Fibroblast of lung (primary cell): Measurements from ENCODE around the gene GRAP2. TPM values are rescaled to one million over a fixed set of nuclear protein-coding genes. Genes with fewer than 3 reads are reported as not detected.

ENCODE experiments used
- DNase-seq, 2 donors: peaks; one replicate each; pipeline versions ENCODE4 v3.0.0 to v3.0.0-alpha.2; 2010; ENCODE audit warnings: low read depth in 2 of 2
- H2AFZ ChIP-seq: 2 replicates; pipeline ENCODE4 v1.5.1; 2012; ENCODE audit warnings: low read length, control low read depth, inconsistent platforms
- H3K27ac ChIP-seq: 2 replicates; pipeline ENCODE4 v1.5.1; 2011; ENCODE audit warnings: low read length, control low read depth; ENCODE audit not compliant: insufficient read depth
- H3K27me3 ChIP-seq: 2 replicates; pipeline ENCODE4 v1.5.1; 2011; ENCODE audit warnings: mild to moderate bottlenecking, low read length; ENCODE audit not compliant: control insufficient read depth, insufficient read depth
- H3K36me3 ChIP-seq: 2 replicates; pipeline ENCODE4 v1.5.1; 2011; ENCODE audit warnings: low read length; ENCODE audit not compliant: control insufficient read depth, insufficient read depth
- H3K4me1 ChIP-seq: 2 replicates; pipeline ENCODE4 v1.5.1; 2011; ENCODE audit warnings: low read length; ENCODE audit not compliant: control insufficient read depth, insufficient read depth; ENCODE audit errors: extremely low read depth
- H3K4me2 ChIP-seq: 2 replicates; pipeline ENCODE4 v1.5.1; 2011; ENCODE audit warnings: low read length, control low read depth; ENCODE audit not compliant: insufficient read depth; ENCODE audit errors: extremely low read depth
- H3K4me3 ChIP-seq, 4 experiments: fragments of 200-600 bp in 1 of 4; sonication (generic) in 1 of 4; replicated peaks in 1 of 4; 2 replicates each; pipeline ENCODE4 v1.5.1; 2011 to 2016; ENCODE audit warnings: low read length in 4 of 4, low read depth in 3 of 4, mild to moderate bottlenecking in 3 of 4, control low read depth in 2 of 4, inconsistent platforms in 1 of 4, mixed read lengths in 1 of 4; ENCODE audit not compliant: insufficient read depth in 1 of 4; ENCODE audit errors: control extremely low read depth in 1 of 4
- H3K79me2 ChIP-seq: 2 replicates; pipeline ENCODE4 v1.5.1; 2012; ENCODE audit warnings: mild to moderate bottlenecking, low read length, inconsistent platforms; ENCODE audit not compliant: control insufficient read depth, insufficient read depth
- H3K9ac ChIP-seq: 2 replicates; pipeline ENCODE4 v1.5.1; 2011; ENCODE audit warnings: mild to moderate bottlenecking, low read length, control low read depth; ENCODE audit not compliant: insufficient read depth
- H3K9me3 ChIP-seq: 2 replicates; pipeline ENCODE4 v1.5.1; 2012; ENCODE audit warnings: low read depth, low read length; ENCODE audit not compliant: control insufficient read depth, insufficient read depth
- H4K20me1 ChIP-seq: 2 replicates; pipeline ENCODE4 v1.5.1; 2011; ENCODE audit warnings: low read length; ENCODE audit not compliant: control insufficient read depth, insufficient read depth; ENCODE audit errors: extremely low read depth
- CTCF ChIP-seq, 2 donors: IDR thresholded peaks in 1 of 2; conservative IDR thresholded peaks in 1 of 2; 1 replicate in 1 of 2; 2 replicates in 1 of 2; pipeline ENCODE4 v1.5.1; 2011 to 2012; ENCODE audit warnings: low read length in 2 of 2, control low read depth in 1 of 2, inconsistent platforms in 1 of 2, low read depth in 1 of 2, mild to moderate bottlenecking in 1 of 2
- EZH2 ChIP-seq: IDR thresholded peaks from 2 replicates; pipeline ENCODE4 v1.5.1; 2012; ENCODE audit warnings: low read length, control low read depth, mild to moderate bottlenecking; ENCODE audit errors: missing control alignments
- polyA plus RNA-seq, 2 donors: library from polyadenylated mRNA; depleted of rRNA in 1 of 2; stranded (reverse) in 1 of 2; unstranded in 1 of 2; fragments of >200 nt; gene quantifications; 2 replicates each; pipeline ENCODE4 v1.2.1, GENCODE V29; 2011 to 2012; ENCODE audit warnings: missing spikeins in 1 of 2
- total RNA-seq: library from RNA; depleted of rRNA; stranded (reverse); fragments of >200 nt; gene quantifications from 2 replicates; pipeline ENCODE4 v1.2.1, GENCODE V29; 2014

GRAP2 gene
- total and polyA plus RNA-seq, 2 donors (not counting 1 experiment from before 2014, with no cell fraction given) = not detected

GRCh38 chr22:39979458-39979857, 78.6 kb downstream of the GRAP2 start:
- H3K9ac ChIP-seq = no peak overlapping the region
- no peaks in the 10 kb centered on the region for H4K20me1 ChIP-seq
- H3K4me2 ChIP-seq = no peak overlapping the region
- H3K27ac ChIP-seq = no peak overlapping the region
- peaks cover 5% of the 10 kb centered on the region for H3K27me3 ChIP-seq
- no peak for TF ChIP-seq EZH2
- no peak for TF ChIP-seq CTCF (conservative IDR thresholded peaks at IDR 0.05 in 1 of 2, IDR thresholded peaks at IDR 0.05 in 1 of 2; ENCODE audit: low read depth in 1 of 2, low read length in 2 of 2)
- H3K79me2 ChIP-seq = no peaks in the 10 kb centered on the region
- no peak overlapping the region for H2AFZ ChIP-seq
- DNase-seq = no peak
- no peaks in the 10 kb centered on the region for H3K9me3 ChIP-seq
- no peak overlapping the region for H3K4me3 ChIP-seq
- no peaks in the 10 kb centered on the region for H3K4me1 ChIP-seq
- H3K36me3 ChIP-seq = no peaks in the 10 kb centered on the region

DNA sequence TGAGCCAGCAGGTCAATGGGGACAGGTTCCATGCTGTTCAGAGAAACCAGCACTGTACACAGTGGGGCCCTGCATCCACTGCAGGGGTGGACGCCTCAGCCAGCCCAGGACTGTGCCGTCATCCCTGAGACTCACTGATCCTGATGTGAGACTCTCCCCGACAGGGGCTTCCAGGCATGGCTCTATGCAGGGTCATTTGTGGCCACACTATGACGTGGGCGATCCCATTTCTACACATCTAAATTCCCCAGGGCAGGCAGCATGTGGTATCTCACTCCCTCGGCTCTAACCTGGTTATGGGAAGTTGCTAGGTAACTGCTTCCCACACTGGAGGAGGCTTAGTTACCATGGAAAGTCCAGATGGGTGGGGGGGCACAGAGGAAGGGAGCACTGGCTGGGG, 79.7 kb downstream of the GRAP2 start:
- Histone ChIP-seq H4K20me1 (no peaks in the 10 kb centered on the region), H2AFZ (no peak overlapping the region), H3K27me3 (no peaks in the 10 kb centered on the region), H3K27ac (no peak overlapping the region), H3K4me3 (no peak overlapping the region), H3K9me3 (no peaks in the 10 kb centered on the region), H3K9ac (no peak overlapping the region), H3K4me1 (no peaks in the 10 kb centered on the region), H3K79me2 (no peaks in the 10 kb centered on the region), H3K4me2 (no peak overlapping the region), H3K36me3 (no peaks in the 10 kb centered on the region)
- TF ChIP-seq CTCF (conservative IDR thresholded peaks at IDR 0.05 in 1 of 2, IDR thresholded peaks at IDR 0.05 in 1 of 2; ENCODE audit: low read depth in 1 of 2, low read length in 2 of 2) (no peak), EZH2 (no peak)
- no peak for DNase-seq

- no peak for DNase-seq
- no peak for TF ChIP-seq CTCF (conservative IDR thresholded peaks at IDR 0.05 in 1 of 2, IDR thresholded peaks at IDR 0.05 in 1 of 2; ENCODE audit: low read depth in 1 of 2, low read length in 2 of 2)
- TF ChIP-seq EZH2 = no peak
- Histone ChIP-seq H3K9me3 (no peaks in the 10 kb centered on the region), H3K36me3 (no peaks in the 10 kb centered on the region), H3K4me1 (no peaks in the 10 kb centered on the region), H3K9ac (no peak overlapping the region), H3K27ac (no peak overlapping the region), H3K27me3 (peaks cover 3% of the 10 kb centered on the region), H2AFZ (no peak overlapping the region), H4K20me1 (no peaks in the 10 kb centered on the region), H3K79me2 (no peaks in the 10 kb centered on the region), H3K4me2 (no peak overlapping the region), H3K4me3 (no peak overlapping the region)
Measured at GRCh38 chr22:39983346-39983745, 82.5 kb downstream of the GRAP2 start.
